Endothelial cell of umbilical vein (primary cell): ENCODE data around the gene BSG. TPM values are rescaled to one million over a fixed set of nuclear protein-coding genes. Genes with fewer than 3 reads are reported as not detected.

Experiments used
- BruUV-seq: library from RNA; stranded (reverse); fragments of 400-500 nt; replicated peaks from 2 replicates; lab custom pipeline; 2021; lab: Mats Ljungman, UMichigan
- CTCF ChIA-PET: fragments of 300-600, 350-600 bp; sonication (Branson Sonifier 250); formaldehyde crosslinking; loops from one replicate; lab custom pipeline; 2021; ENCODE audit warnings: antibody characterized with exemption, inconsistent platforms; lab: Charles Lee
- POLR2A ChIA-PET: fragments of 300-600, 350-600 bp; sonication (Branson Sonifier 250); formaldehyde crosslinking; loops from one replicate; lab custom pipeline; 2021; ENCODE audit warnings: antibody characterized with exemption, inconsistent platforms; lab: Charles Lee
- DNase-seq: peaks from one replicate; pipeline ENCODE4 v3.0.0-alpha.2; 2011; ENCODE audit warnings: low read depth, low spot score
- FAIRE-seq: peaks from 2 replicates; lab custom pipeline; 2011; peaks lifted over from hg19 to GRCh38; lab: Jason Lieb, UNC
- H2AFZ ChIP-seq: 2 replicates; pipeline ENCODE4 v1.6.0; 2012; ENCODE audit warnings: low read depth, low read length, control low read depth, inconsistent platforms
- H3K27ac ChIP-seq: 2 replicates; pipeline ENCODE4 v1.5.1; 2011; ENCODE audit warnings: low read depth, mild to moderate bottlenecking, control low read depth, low read length, moderate library complexity; ENCODE audit not compliant: insufficient read depth
- H3K27me3 ChIP-seq, 2 experiments: 2 replicates each; pipeline versions ENCODE4 v1.6.0 to v1.6.1; 2011; ENCODE audit warnings: low read length in 2 of 2, mixed read lengths in 1 of 2; ENCODE audit not compliant: control insufficient read depth in 2 of 2, insufficient read depth in 2 of 2
- H3K36me3 ChIP-seq, 2 experiments: 2 replicates in 1 of 2; 3 replicates in 1 of 2; pipeline ENCODE4 v1.5.1; 2011; ENCODE audit warnings: low read length in 2 of 2, mild to moderate bottlenecking in 1 of 2, moderate library complexity in 1 of 2; ENCODE audit not compliant: control insufficient read depth in 2 of 2, insufficient read depth in 2 of 2; ENCODE audit errors: extremely low read depth in 1 of 2
- H3K4me1 ChIP-seq: 3 replicates; pipeline ENCODE4 v1.5.1; 2011; ENCODE audit warnings: mild to moderate bottlenecking, low read length; ENCODE audit not compliant: control insufficient read depth, insufficient read depth; ENCODE audit errors: extremely low read depth
- H3K4me2 ChIP-seq: 2 replicates; pipeline ENCODE4 v1.6.1; 2011; ENCODE audit warnings: low read length, control low read depth, mixed read lengths; ENCODE audit not compliant: insufficient read depth
- H3K4me3 ChIP-seq, 3 experiments: fragments of 200-600 bp in 1 of 3; sonication (generic), shearing (Covaris generic) in 1 of 3; replicated peaks in 1 of 3; 2 replicates each; pipeline ENCODE4 v1.5.1; 2011 to 2016; ENCODE audit warnings: control low read depth in 3 of 3, low read length in 3 of 3, mild to moderate bottlenecking in 2 of 3, inconsistent platforms in 1 of 3, low read depth in 1 of 3, moderate library complexity in 1 of 3; ENCODE audit not compliant: insufficient read depth in 1 of 3
- H3K79me2 ChIP-seq: 2 replicates; pipeline ENCODE4 v1.6.0; 2012; ENCODE audit warnings: low read length, inconsistent platforms; ENCODE audit not compliant: control insufficient read depth, insufficient read depth
- H3K9ac ChIP-seq: replicated peaks from 2 replicates; pipeline ENCODE3; 2011; ENCODE audit warnings: low read length, control low read depth; ENCODE audit not compliant: insufficient read depth; ENCODE audit errors: extremely low read depth
- H3K9me1 ChIP-seq: replicated peaks from 3 replicates; pipeline ENCODE4 v1.6.0; 2011; ENCODE audit warnings: mild to moderate bottlenecking, low read length; ENCODE audit not compliant: control insufficient read depth, insufficient read depth; ENCODE audit errors: extremely low read depth
- H3K9me3 ChIP-seq: replicated peaks from 2 replicates; pipeline ENCODE4 v1.5.1; 2012; ENCODE audit warnings: low read length, inconsistent platforms; ENCODE audit not compliant: control insufficient read depth, insufficient read depth
- H4K20me1 ChIP-seq: replicated peaks from 2 replicates; pipeline ENCODE3; 2011; ENCODE audit warnings: mild to moderate bottlenecking, low read length; ENCODE audit not compliant: control insufficient read depth, insufficient read depth; ENCODE audit errors: extremely low read depth
- EZH2 ChIP-seq: IDR thresholded peaks from 2 replicates; pipeline ENCODE4 v1.6.1; 2012; ENCODE audit warnings: borderline replicate concordance, low read depth, mild to moderate bottlenecking, moderate library complexity, low read length, inconsistent platforms; ENCODE audit not compliant: severe bottlenecking
- FOS ChIP-seq: IDR thresholded peaks from 2 replicates; pipeline ENCODE4 v1.6.1; 2011; ENCODE audit warnings: mild to moderate bottlenecking, low read length, moderate library complexity, borderline replicate concordance; ENCODE audit not compliant: insufficient read depth
- GATA2 ChIP-seq: IDR thresholded peaks from 2 replicates; pipeline ENCODE4 v1.7.0; 2011; ENCODE audit warnings: low read depth, mild to moderate bottlenecking, moderate library complexity, mixed read lengths, low read length; ENCODE audit not compliant: insufficient read length, insufficient read depth
- JUN ChIP-seq: IDR thresholded peaks from 2 replicates; pipeline ENCODE4 v1.6.1; 2011; ENCODE audit warnings: borderline replicate concordance, low read depth; ENCODE audit not compliant: insufficient read length, insufficient read depth
- MYC ChIP-seq: IDR thresholded peaks from one replicate; pipeline ENCODE4 v1.6.1; 2011; ENCODE audit warnings: mild to moderate bottlenecking, low read depth, low read length
- POLR2A ChIP-seq: IDR thresholded peaks from 2 replicates; pipeline ENCODE4 v1.6.1; 2012; ENCODE audit warnings: low read depth, mild to moderate bottlenecking, control low read depth, low read length
- POLR2AphosphoS5 ChIP-seq: IDR thresholded peaks from 2 replicates; pipeline ENCODE4 v1.6.1; 2012; ENCODE audit warnings: low read depth, mild to moderate bottlenecking, control low read depth, low read length, moderate library complexity; ENCODE audit not compliant: insufficient read depth
- dilution Hi-C: fragments of 300-500 bp; cut with MboI; formaldehyde crosslinking; loops from one replicate; pipeline ENCODE4 v1.15.0; 2019; ENCODE audit warnings: low sequenced_read_pairs; ENCODE audit not compliant: extremely low pct_ligation_motif_present
- intact Hi-C: fragments of 100-400 bp; cut with micrococcal nuclease; formaldehyde crosslinking; loops from one replicate; pipeline ENCODE4 v1.10.0; 2022
- polyA plus RNA-seq, 4 experiments: library from polyadenylated mRNA; depleted of rRNA in 3 of 4; stranded (reverse) in 3 of 4; unstranded in 1 of 4; fragments of >200 nt; gene quantifications; 2 replicates each; pipeline versions ENCODE4 v1.2.1 to v1.2.3, GENCODE V29; 2011 to 2012; ENCODE audit warnings: missing spikeins in 1 of 4
- total RNA-seq: library from RNA; stranded (reverse); gene quantifications from 2 replicates; pipeline ENCODE4 v1.2.3, GENCODE V29; 2021
- TF ChIP-seq, protein P1 (sequence below), 2 donors: IDR thresholded peaks; 1 replicate in 1 of 2; 2 replicates in 1 of 2; pipeline ENCODE4 v1.5.1; 2011; ENCODE audit warnings: low read length in 2 of 2, mild to moderate bottlenecking in 2 of 2, moderate library complexity in 2 of 2, control low read depth in 1 of 2, inconsistent platforms in 1 of 2, low read depth in 1 of 2; ENCODE audit not compliant: insufficient read depth in 1 of 2; ENCODE audit errors: extremely low read depth in 1 of 2
- TF ChIP-seq, protein P2 (sequence below): IDR thresholded peaks from 2 replicates; pipeline ENCODE4 v1.6.1; 2011; ENCODE audit not compliant: insufficient read depth, insufficient read length

The BSG gene
- total and polyA plus RNA-seq, 2 donors (not counting 3 experiments of a cell fraction or from before 2014, with no cell fraction given) = 485 to 661 TPM

DNA sequence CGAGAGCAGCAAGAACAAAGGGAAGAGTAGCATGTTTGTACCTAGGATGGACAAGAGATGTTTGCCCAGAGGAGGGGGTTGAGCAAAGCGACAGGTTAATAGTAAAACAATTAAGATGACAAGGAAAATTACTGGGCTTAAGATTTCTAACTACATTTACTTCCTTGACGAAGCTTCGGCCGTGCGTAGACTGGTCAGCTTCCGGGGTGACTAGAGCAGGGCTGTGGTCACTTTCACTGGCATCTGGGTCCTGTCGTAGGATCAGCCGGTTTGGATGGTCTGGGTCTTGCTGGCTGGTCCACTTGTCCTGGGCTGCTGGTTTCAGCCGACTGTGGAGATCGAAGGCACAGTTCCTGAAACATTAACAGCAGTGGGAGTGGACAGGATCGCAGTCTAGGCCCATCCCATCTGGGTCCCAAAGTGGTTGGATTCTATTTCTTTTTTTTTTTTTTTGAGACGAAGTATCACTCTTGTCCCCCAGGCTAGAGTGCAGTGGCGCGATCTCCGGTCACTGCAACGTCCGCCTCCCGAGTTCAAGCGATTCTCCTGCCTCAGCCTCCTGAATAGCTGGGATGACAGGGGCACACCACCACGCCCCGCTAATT, 5.0 kb upstream of the BSG start:
- ChIA-PET CTCF (interaction anchor here (0.6 to 1.6 kb wide), 5 partner anchors 11 to 1813 kb away, joined by 3 to 6 read pairs (median 4); no protein-coding TSS in a partner anchor), POLR2A (no interaction called here)
- no peak overlapping the region for H3K4me3 ChIP-seq
- H3K9ac ChIP-seq = no peak overlapping the region
- no peaks in the 10 kb centered on the region for H3K9me3 ChIP-seq
- intact Hi-C loops = no loop called here
- FAIRE-seq = no peak
- H3K4me2 ChIP-seq = no peak overlapping the region
- H2AFZ ChIP-seq = no peak overlapping the region
- H3K9me1 ChIP-seq = no peaks in the 10 kb centered on the region
- dilution Hi-C loops = no loop called here
- H3K27ac ChIP-seq = no peak overlapping the region
- DNase-seq = no peak
- TF ChIP-seq MYC = no peak
- H3K27me3 ChIP-seq = no peaks in the 10 kb centered on the region
- no peaks in the 10 kb centered on the region for H4K20me1 ChIP-seq
- BruUV-seq = no TSS peak
- H3K36me3 ChIP-seq = no peaks in the 10 kb centered on the region
- peaks cover 8% of the 10 kb centered on the region for H3K4me1 ChIP-seq
- no peaks in the 10 kb centered on the region for H3K79me2 ChIP-seq

DNA sequence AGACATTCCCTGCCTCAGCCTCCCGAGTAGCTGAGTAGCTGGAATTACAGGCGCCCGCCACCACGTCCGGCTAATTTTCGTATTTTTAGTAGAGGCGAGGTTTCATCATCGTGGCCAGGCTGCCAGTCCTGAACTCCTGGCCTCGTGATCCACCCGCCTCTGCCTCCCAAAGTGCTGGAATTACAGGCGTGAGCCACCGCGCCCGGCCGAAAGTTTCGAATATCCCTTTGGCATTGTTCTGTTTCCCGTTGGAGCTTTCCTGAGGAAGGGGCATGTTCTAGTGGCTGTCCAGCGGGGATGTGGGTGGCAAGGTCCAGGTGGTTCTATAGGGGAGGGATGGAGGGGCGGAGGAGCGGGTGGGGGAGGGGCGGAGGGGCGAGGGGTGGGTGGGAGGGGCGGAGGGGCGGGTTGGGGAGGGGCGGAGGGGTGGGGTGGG, 2.1 kb upstream of the BSG start:
- no peak for FAIRE-seq
- H3K36me3 ChIP-seq = no peaks in the 10 kb centered on the region
- H3K4me3 ChIP-seq = no peak overlapping the region
- H3K4me2 ChIP-seq = no peak overlapping the region
- peaks cover 26% of the 10 kb centered on the region for H3K79me2 ChIP-seq
- no peak overlapping the region for H3K9ac ChIP-seq
- H4K20me1 ChIP-seq = peaks cover 2% of the 10 kb centered on the region
- ChIA-PET CTCF (no interaction called here), POLR2A (no interaction called here)
- no peaks in the 10 kb centered on the region for H3K9me3 ChIP-seq
- no peak for TF ChIP-seq FOS
- no peak for TF ChIP-seq POLR2A
- TF ChIP-seq MYC = no peak
- TF ChIP-seq, protein P1, sequence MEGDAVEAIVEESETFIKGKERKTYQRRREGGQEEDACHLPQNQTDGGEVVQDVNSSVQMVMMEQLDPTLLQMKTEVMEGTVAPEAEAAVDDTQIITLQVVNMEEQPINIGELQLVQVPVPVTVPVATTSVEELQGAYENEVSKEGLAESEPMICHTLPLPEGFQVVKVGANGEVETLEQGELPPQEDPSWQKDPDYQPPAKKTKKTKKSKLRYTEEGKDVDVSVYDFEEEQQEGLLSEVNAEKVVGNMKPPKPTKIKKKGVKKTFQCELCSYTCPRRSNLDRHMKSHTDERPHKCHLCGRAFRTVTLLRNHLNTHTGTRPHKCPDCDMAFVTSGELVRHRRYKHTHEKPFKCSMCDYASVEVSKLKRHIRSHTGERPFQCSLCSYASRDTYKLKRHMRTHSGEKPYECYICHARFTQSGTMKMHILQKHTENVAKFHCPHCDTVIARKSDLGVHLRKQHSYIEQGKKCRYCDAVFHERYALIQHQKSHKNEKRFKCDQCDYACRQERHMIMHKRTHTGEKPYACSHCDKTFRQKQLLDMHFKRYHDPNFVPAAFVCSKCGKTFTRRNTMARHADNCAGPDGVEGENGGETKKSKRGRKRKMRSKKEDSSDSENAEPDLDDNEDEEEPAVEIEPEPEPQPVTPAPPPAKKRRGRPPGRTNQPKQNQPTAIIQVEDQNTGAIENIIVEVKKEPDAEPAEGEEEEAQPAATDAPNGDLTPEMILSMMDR (IDR thresholded peaks at IDR 0.05; ENCODE audit: extremely low read depth in 1 of 2, insufficient read depth in 1 of 2, low read depth in 1 of 2, low read length in 2 of 2) = no peak
- no peak for TF ChIP-seq EZH2
- no peak for TF ChIP-seq JUN
- TF ChIP-seq, protein P2, sequence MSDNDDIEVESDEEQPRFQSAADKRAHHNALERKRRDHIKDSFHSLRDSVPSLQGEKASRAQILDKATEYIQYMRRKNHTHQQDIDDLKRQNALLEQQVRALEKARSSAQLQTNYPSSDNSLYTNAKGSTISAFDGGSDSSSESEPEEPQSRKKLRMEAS = no peak
- TF ChIP-seq GATA2 = no peak
- no peak for TF ChIP-seq POLR2AphosphoS5
- H3K4me1 ChIP-seq = peaks cover 17% of the 10 kb centered on the region
- no TSS peak for BruUV-seq
- intact Hi-C loops = no loop called here
- H2AFZ ChIP-seq = no peak overlapping the region
- no peaks in the 10 kb centered on the region for H3K27me3 ChIP-seq
- dilution Hi-C loops = no loop called here
- no peak overlapping the region for H3K27ac ChIP-seq
- no peak for DNase-seq
- H3K9me1 ChIP-seq = no peaks in the 10 kb centered on the region
